ENCODE measurements around the gene STXBP5L. TPM values are rescaled to one million over a fixed set of nuclear protein-coding genes. Genes with fewer than 3 reads are reported as not detected.

Gene STXBP5L
- total RNA-seq (2022; extraction: Qiagen RNA extraction; ENCODE audit: low read depth) = not detected in 5 replicates

GRCh38 chr3:120908030-120908794 is at the start of gene STXBP5L:
Gene STXBP5L (plus strand): TSS chr3:120908205. CDS start chr3:120909579, 1,374 bp downstream.

Other genes starting within 250 kb of the STXBP5L start
- gene HGD, start 226.0 kb upstream of the STXBP5L start, total RNA-seq (2022; extraction: Qiagen RNA extraction; ENCODE audit: low read depth) = 15.7 to 20.7 TPM (median 20.0 TPM) in 5 replicates
- 15.2 to 25.5 TPM (median 18.6 TPM) in 5 replicates for gene RABL3, start 165.7 kb upstream of the STXBP5L start, total RNA-seq (2022; extraction: Qiagen RNA extraction; ENCODE audit: low read depth)
- 8.6 to 20.0 TPM (median 12.9 TPM) in 5 replicates for gene GTF2E1, start 165.5 kb upstream of the STXBP5L start, total RNA-seq (2022; extraction: Qiagen RNA extraction; ENCODE audit: low read depth)

Measured in A549 treated with ZK216348 at 1 μM for 4 hours (cell line).